GM12878 (cell line): ENCODE results near the gene NHSL2. TPM values are rescaled to one million over a fixed set of nuclear protein-coding genes. Genes with fewer than 3 reads are reported as not detected.

Source experiments
- ATAC-seq: fragments of 200-7000 bp; cut with Tn5 transposase; 3 replicates; pipeline ENCODE4 v1.9.1; 2020; ENCODE audit warnings: mild to moderate bottlenecking, moderate library complexity
- BruUV-seq: library from RNA; stranded (reverse); fragments of 400-500 nt; replicated peaks from 2 replicates; lab custom pipeline; 2021; lab: Mats Ljungman, UMichigan
- CTCF ChIA-PET: fragments of 300-600 bp; sonication (Branson Sonifier 250); formaldehyde crosslinking; extraction: SDS; loops from one replicate; lab custom pipeline; 2021; ENCODE audit warnings: inconsistent platforms; lab: Yijun Ruan, JAX
- POLR2A ChIA-PET: fragments of 350-600 bp; formaldehyde crosslinking; extraction: SDS; loops from one replicate; lab custom pipeline; 2021; ENCODE audit warnings: inconsistent platforms; lab: Charles Lee
- RAD21 ChIA-PET: fragments of 300-600 bp; sonication (Branson Sonifier 250); formaldehyde crosslinking; loops from one replicate; lab custom pipeline; 2023; ENCODE audit warnings: antibody characterized with exemption; ENCODE audit not compliant: unreplicated experiment; lab: Charles Lee
- SMC1A ChIA-PET: fragments of 300-600 bp; sonication (Branson Sonifier 250); formaldehyde crosslinking; loops from one replicate; lab custom pipeline; 2023; ENCODE audit not compliant: unreplicated experiment, uncharacterized antibody; lab: Charles Lee
- DNase-seq: peaks from one replicate; pipeline ENCODE4 v3.0.0-alpha.2; 2011; ENCODE audit warnings: low read depth, low spot score
- FAIRE-seq: peaks from 3 replicates; lab custom pipeline; 2011; peaks lifted over from hg19 to GRCh38; lab: Jason Lieb, UNC
- H2AFZ ChIP-seq: 2 replicates; pipeline ENCODE4 v1.6.0; 2011; ENCODE audit warnings: low read depth, low read length, control low read depth; ENCODE audit not compliant: control insufficient read depth
- H3K27ac ChIP-seq: 2 replicates; pipeline ENCODE4 v1.5.1; 2011; ENCODE audit warnings: control low read depth; ENCODE audit not compliant: control insufficient read depth, insufficient read depth
- H3K27me3 ChIP-seq, 2 experiments: replicated peaks in 1 of 2; 2 replicates each; pipeline versions ENCODE4 v1.6.0 to v1.6.1; 2011; ENCODE audit warnings: low read length in 1 of 2; ENCODE audit not compliant: control insufficient read depth in 2 of 2, insufficient read depth in 2 of 2
- H3K36me3 ChIP-seq, 2 experiments: 2 replicates each; pipeline ENCODE4 v1.5.1; 2011; ENCODE audit warnings: low read length in 1 of 2; ENCODE audit not compliant: control insufficient read depth in 2 of 2, insufficient read depth in 2 of 2
- H3K4me1 ChIP-seq: 2 replicates; pipeline ENCODE4 v1.6.1; 2011; ENCODE audit warnings: mild to moderate bottlenecking, low read length, moderate library complexity, mixed read lengths; ENCODE audit not compliant: control insufficient read depth, insufficient read depth
- H3K4me2 ChIP-seq: 2 replicates; pipeline ENCODE4 v1.6.0; 2011; ENCODE audit warnings: control low read depth; ENCODE audit not compliant: control insufficient read depth, insufficient read depth
- H3K4me3 ChIP-seq: fragments of 200-600 bp; sonication (generic); 2 replicates; pipeline ENCODE4 v1.5.1; 2016
- H3K79me2 ChIP-seq: 2 replicates; pipeline ENCODE4 v1.6.0; 2011; ENCODE audit warnings: low read length; ENCODE audit not compliant: control insufficient read depth, insufficient read depth
- H3K9ac ChIP-seq: 2 replicates; pipeline ENCODE4 v1.8.0; 2011; ENCODE audit warnings: low read length, control low read depth, mixed read lengths; ENCODE audit not compliant: control insufficient read depth, insufficient read depth
- H3K9me3 ChIP-seq: replicated peaks from 3 replicates; pipeline ENCODE4 v1.5.1; 2011; ENCODE audit warnings: mild to moderate bottlenecking, low read length; ENCODE audit not compliant: control insufficient read depth, insufficient read depth
- H4K20me1 ChIP-seq: 2 replicates; pipeline ENCODE4 v1.6.0; 2011; ENCODE audit not compliant: control insufficient read depth, insufficient read depth
- BCLAF1 ChIP-seq: fragments of 450-650 bp; IDR thresholded peaks from 2 replicates; pipeline ENCODE4 v1.6.1; 2017; ENCODE audit warnings: antibody characterized with exemption, mild to moderate bottlenecking, moderate library complexity
- JUNB ChIP-seq: IDR thresholded peaks from 2 replicates; pipeline ENCODE4 v1.6.1; 2016; ENCODE audit warnings: antibody characterized with exemption, mild to moderate bottlenecking
- NFXL1 ChIP-seq: fragments of 450-650 bp; IDR thresholded peaks from 2 replicates; pipeline ENCODE4 v1.6.1; 2017; ENCODE audit warnings: antibody characterized with exemption, mild to moderate bottlenecking, borderline replicate concordance
- RAD21 ChIP-seq: IDR thresholded peaks from 2 replicates; pipeline ENCODE4 v1.6.1; 2011; ENCODE audit warnings: mild to moderate bottlenecking, low read depth, low read length, moderate library complexity; ENCODE audit not compliant: insufficient read depth
- TARDBP ChIP-seq: IDR thresholded peaks from 2 replicates; pipeline ENCODE4 v1.6.1; 2016; ENCODE audit warnings: borderline replicate concordance
- WGBS: methylation state at CpG from one replicate; pipeline ENCODE4 v1.1.6; 2016; ENCODE audit warnings: low lambda C conversion rate; ENCODE audit not compliant: insufficient replicate concordance, insufficient coverage; ENCODE audit errors: missing lambda C conversion rate; 5-methylcytosine and 5-hydroxymethylcytosine counted together
- in situ Hi-C: fragments of 300-500 bp; cut with MboI; formaldehyde crosslinking; loops from 9 replicates; pipeline ENCODE4 v1.14.3; 2018; ENCODE audit warnings: mixed read lengths
- intact Hi-C: fragments of 100-400 bp; cut with micrococcal nuclease; formaldehyde crosslinking; loops from one replicate; pipeline ENCODE4 v1.14.2; 2022; ENCODE audit not compliant: unreplicated experiment
- polyA plus RNA-seq, 11 experiments: library from polyadenylated mRNA; depleted of rRNA in 4 of 11; unstranded in 6 of 11; stranded (reverse) in 5 of 11; fragments of >200 nt; fragmentation: Nextera tagmentation in 4 of 11; fragmentation: Illumina TruSeq in 1 of 11; extraction: Ambion mirVana in 4 of 11; extraction: Trizol in 1 of 11; gene quantifications; 1 replicate in 1 of 11; 2 replicates in 10 of 11; pipeline versions ENCODE4 v1.2.1 to v1.2.3, GENCODE V29; 2011 to 2016; ENCODE audit warnings: inconsistent platforms in 2 of 11, missing spikeins in 2 of 11, low read depth in 1 of 11
- total RNA-seq, 4 experiments: library from RNA; depleted of rRNA in 3 of 4; stranded (reverse); fragments of >200 nt in 3 of 4; fragmentation: Illumina TruSeq in 1 of 4; extraction: Trizol in 1 of 4; gene quantifications; 2 replicates each; pipeline versions ENCODE4 v1.2.1 to v1.2.3, GENCODE V29; 2013 to 2021
- TF ChIP-seq, protein P1 (sequence below): fragments of 450-650 bp; IDR thresholded peaks from 2 replicates; pipeline ENCODE4 v1.6.1; 2016; ENCODE audit warnings: mild to moderate bottlenecking, moderate library complexity, borderline replicate concordance

The NHSL2 gene
- total and polyA plus RNA-seq, 10 of the 15 experiments (the other 5 are each of a cell fraction or from before 2014, with no cell fraction given) = 0.05 to 0.53 (median 0.07) TPM; not detected in 2

GRCh38 chrX:71994601-71995000, 84.0 kb downstream of the NHSL2 start:
- no TSS peak for BruUV-seq
- no peaks in the 10 kb centered on the region for H4K20me1 ChIP-seq
- H3K79me2 ChIP-seq = no peaks in the 10 kb centered on the region
- H3K4me3 ChIP-seq = no peak overlapping the region
- DNase-seq = no peak
- H3K9ac ChIP-seq = no peak overlapping the region
- ChIA-PET POLR2A (no interaction called here), RAD21 (no interaction called here)
- no peak overlapping the region for H3K4me2 ChIP-seq
- no peak for TF ChIP-seq NFXL1
- no peak for TF ChIP-seq TARDBP
- TF ChIP-seq, protein P1, sequence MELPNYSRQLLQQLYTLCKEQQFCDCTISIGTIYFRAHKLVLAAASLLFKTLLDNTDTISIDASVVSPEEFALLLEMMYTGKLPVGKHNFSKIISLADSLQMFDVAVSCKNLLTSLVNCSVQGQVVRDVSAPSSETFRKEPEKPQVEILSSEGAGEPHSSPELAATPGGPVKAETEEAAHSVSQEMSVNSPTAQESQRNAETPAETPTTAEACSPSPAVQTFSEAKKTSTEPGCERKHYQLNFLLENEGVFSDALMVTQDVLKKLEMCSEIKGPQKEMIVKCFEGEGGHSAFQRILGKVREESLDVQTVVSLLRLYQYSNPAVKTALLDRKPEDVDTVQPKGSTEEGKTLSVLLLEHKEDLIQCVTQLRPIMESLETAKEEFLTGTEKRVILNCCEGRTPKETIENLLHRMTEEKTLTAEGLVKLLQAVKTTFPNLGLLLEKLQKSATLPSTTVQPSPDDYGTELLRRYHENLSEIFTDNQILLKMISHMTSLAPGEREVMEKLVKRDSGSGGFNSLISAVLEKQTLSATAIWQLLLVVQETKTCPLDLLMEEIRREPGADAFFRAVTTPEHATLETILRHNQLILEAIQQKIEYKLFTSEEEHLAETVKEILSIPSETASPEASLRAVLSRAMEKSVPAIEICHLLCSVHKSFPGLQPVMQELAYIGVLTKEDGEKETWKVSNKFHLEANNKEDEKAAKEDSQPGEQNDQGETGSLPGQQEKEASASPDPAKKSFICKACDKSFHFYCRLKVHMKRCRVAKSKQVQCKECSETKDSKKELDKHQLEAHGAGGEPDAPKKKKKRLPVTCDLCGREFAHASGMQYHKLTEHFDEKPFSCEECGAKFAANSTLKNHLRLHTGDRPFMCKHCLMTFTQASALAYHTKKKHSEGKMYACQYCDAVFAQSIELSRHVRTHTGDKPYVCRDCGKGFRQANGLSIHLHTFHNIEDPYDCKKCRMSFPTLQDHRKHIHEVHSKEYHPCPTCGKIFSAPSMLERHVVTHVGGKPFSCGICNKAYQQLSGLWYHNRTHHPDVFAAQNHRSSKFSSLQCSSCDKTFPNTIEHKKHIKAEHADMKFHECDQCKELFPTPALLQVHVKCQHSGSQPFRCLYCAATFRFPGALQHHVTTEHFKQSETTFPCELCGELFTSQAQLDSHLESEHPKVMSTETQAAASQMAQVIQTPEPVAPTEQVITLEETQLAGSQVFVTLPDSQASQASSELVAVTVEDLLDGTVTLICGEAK = no peak
- no peak for TF ChIP-seq RAD21
- no peak for TF ChIP-seq JUNB
- TF ChIP-seq BCLAF1 = no peak
- TF ChIP-seq, all 136 proteins: peak for 0
- no peak overlapping the region for H2AFZ ChIP-seq
- intact Hi-C loops = no loop called here
- CTCF ChIA-PET = interaction anchor here (0.9 kb wide), 1 partner anchor 10 kb away, joined by 3 read pairs; no protein-coding TSS in a partner anchor
- SMC1A ChIA-PET = no interaction called here
- H3K4me1 ChIP-seq = no peaks in the 10 kb centered on the region
- in situ Hi-C loops = no loop called here
- no peak for ATAC-seq
- no peaks in the 10 kb centered on the region; a peak in 1 of 4 replicates for H3K27me3 ChIP-seq
- WGBS = 0% methylated on average over 2 of the region's 2 CpGs
- H3K27ac ChIP-seq = no peak overlapping the region
- no peaks in the 10 kb centered on the region for H3K36me3 ChIP-seq
- H3K9me3 ChIP-seq = no peaks in the 10 kb centered on the region
- FAIRE-seq = no peak
